Sigmoid colon (tissue), 4 donors: Measurements from ENCODE around the gene MC1R.

Experiments
- CTCF ChIP-seq, 4 experiments: fragments of 450-650 bp in 3 of 4; fragments of 200-600 bp in 1 of 4; IDR thresholded peaks; one replicate each; pipeline ENCODE4 v1.5.1; 2016 to 2019; ENCODE audit warnings: antibody characterized with exemption in 4 of 4, mild to moderate bottlenecking in 3 of 4, moderate library complexity in 2 of 4
- EP300 ChIP-seq, 4 donors: sonication (generic); formaldehyde crosslinking; IDR thresholded peaks; one replicate each; pipeline ENCODE4 v1.6.1; 2017; ENCODE audit warnings: antibody characterized with exemption in 4 of 4
- POLR2A ChIP-seq, 2 donors: fragments of 450-650 bp; IDR thresholded peaks; one replicate each; pipeline ENCODE4 v1.6.1; 2016; ENCODE audit warnings: antibody characterized with exemption in 2 of 2, mild to moderate bottlenecking in 2 of 2, moderate library complexity in 2 of 2

GRCh38 chr16:89921702-89922476, 3.2 kb downstream of the MC1R start:
- TF ChIP-seq EP300 (IDR thresholded peaks at IDR 0.05) (peak in 1 of 4 donors; percentile 29), POLR2A (IDR thresholded peaks at IDR 0.05) (no peak), CTCF (IDR thresholded peaks at IDR 0.05) (no peak)
